Measurements from ENCODE around the gene DNAJC30. TPM values are rescaled to one million over a fixed set of nuclear protein-coding genes. Genes with fewer than 3 reads are reported as not detected.
"Not testable (repeated sequence)": the region's sequence is repeated elsewhere in the genome, so short reads cannot be mapped to it uniquely, and the experiment has no call there.

DNAJC30 gene
- total and polyA plus RNA-seq, 11 donors, result 6.8 to 21.1 (median 14.0) TPM

GRCh38 chr7:73668886-73669230, 14.4 kb downstream of the DNAJC30 start:
- Histone ChIP-seq H3K4me3 (peak overlapping the region in 10 of 12 donors; percentile 51 to 97 (median 62)), H3K9me3 (no peaks in the 10 kb centered on the region), H3K36me3 (peaks cover 0 to 3% (median 0%) of the 10 kb centered on the region in 9 donors), H3K4me1 (peaks cover 0 to 20% (median 8%) of the 10 kb centered on the region in 12 donors), H3K27me3 (no peaks in the 10 kb centered on the region), H3K27ac (no peak overlapping the region)
- ATAC-seq, result no peak
- 30 to 38% (median 33%) methylated on average over 5 of the region's 5 CpGs for WGBS, 4 donors
- no peak for DNase-seq
- no peak for TF ChIP-seq POLR2A (IDR thresholded peaks at IDR 0.05)
- intact Hi-C loops (cut with DNase I), result loop anchor here in 9 of 10 donors (5.0 to 10.0 kb wide), 5 partner anchors 48 to 68 kb away; partner anchors contain the start of genes STX1A (in 2 of the 9) and ABHD11 (in 1 of the 9)

- H3K36me3 ChIP-seq, result peaks cover 0 to 3% (median 0%) of the 10 kb centered on the region in 9 donors
- peaks cover 0 to 2% (median 0%) of the 10 kb centered on the region in 12 donors for H3K9me3 ChIP-seq
- H3K27ac ChIP-seq, result peak overlapping the region in 3 of 12 donors; percentile 3 to 41 (median 19)
- intact Hi-C loops (cut with DNase I), result loop anchor here in 9 of 10 donors (5.0 to 10.0 kb wide), 5 partner anchors 49 to 69 kb away; partner anchors contain the start of genes STX1A (in 2 of the 9) and ABHD11 (in 1 of the 9)
- TF ChIP-seq, protein P1, sequence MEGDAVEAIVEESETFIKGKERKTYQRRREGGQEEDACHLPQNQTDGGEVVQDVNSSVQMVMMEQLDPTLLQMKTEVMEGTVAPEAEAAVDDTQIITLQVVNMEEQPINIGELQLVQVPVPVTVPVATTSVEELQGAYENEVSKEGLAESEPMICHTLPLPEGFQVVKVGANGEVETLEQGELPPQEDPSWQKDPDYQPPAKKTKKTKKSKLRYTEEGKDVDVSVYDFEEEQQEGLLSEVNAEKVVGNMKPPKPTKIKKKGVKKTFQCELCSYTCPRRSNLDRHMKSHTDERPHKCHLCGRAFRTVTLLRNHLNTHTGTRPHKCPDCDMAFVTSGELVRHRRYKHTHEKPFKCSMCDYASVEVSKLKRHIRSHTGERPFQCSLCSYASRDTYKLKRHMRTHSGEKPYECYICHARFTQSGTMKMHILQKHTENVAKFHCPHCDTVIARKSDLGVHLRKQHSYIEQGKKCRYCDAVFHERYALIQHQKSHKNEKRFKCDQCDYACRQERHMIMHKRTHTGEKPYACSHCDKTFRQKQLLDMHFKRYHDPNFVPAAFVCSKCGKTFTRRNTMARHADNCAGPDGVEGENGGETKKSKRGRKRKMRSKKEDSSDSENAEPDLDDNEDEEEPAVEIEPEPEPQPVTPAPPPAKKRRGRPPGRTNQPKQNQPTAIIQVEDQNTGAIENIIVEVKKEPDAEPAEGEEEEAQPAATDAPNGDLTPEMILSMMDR (IDR thresholded peaks at IDR 0.05), result no peak
- DNase-seq (peak in 1 of 5 donors; percentile 54), ATAC-seq (no peak)
- 1 to 3% (median 2%) methylated on average over 19 to 52 of the region's 52 CpGs for WGBS, 4 donors
- peaks cover 0 to 20% (median 8%) of the 10 kb centered on the region in 12 donors for H3K4me1 ChIP-seq
- peak overlapping the region; percentile 34 to 97 (median 60) for H3K4me3 ChIP-seq
- no peaks in the 10 kb centered on the region for H3K27me3 ChIP-seq
These were observed 15.0 kb downstream of the DNAJC30 start for GRCh38 chr7:73668103-73668885.

DNA sequence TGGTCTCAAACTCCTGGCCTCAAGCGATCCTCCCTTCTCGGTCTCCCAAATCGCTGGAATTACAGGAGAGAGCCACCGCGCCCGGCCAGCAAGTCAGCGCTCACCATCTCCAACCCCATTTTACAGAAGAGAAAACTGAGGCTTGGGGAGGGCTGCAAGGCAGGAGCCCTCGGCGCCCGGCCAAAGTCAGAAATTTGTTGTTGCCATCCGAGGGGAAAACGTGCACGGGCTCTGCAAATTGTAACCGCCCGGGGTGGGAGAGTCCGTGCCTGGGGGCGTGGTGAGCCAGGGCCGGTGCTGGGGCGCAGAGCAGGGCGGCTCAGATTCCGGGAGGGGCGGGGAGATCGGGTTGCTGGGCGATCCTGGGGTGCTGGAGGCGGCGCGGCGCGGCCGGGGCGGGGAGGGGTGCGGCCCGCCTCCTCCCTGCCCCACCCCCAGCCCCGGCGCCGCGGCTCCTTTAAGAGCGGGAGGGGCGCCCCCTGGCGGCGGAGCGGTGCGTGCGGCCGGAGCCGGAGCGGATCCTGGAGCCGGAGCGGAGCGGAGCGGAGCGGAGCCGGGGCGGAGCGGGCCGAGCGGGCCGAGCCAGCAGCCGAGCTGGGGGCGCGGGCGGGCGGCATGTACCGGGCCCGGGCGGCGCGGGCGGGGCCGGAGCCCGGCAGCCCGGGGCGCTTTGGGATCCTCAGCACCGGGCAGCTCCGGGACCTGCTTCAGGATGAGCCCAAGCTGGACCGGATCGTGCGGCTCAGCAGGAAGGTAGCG, 15.7 kb downstream of the DNAJC30 start, which contains the start of gene VPS37D:
TSS of gene VPS37D (plus strand) at position 488 of the 759 bp plus-strand sequence. CDS start at position 616, 128 bp downstream.
- H3K9me3 ChIP-seq, result peaks cover 0 to 9% (median 0%) of the 10 kb centered on the region in 12 donors
- intact Hi-C loops (cut with DNase I), result loop anchor here in 9 of 10 donors (2.0 to 10.0 kb wide), 6 partner anchors 50 to 70 kb away; partner anchors contain the start of genes STX1A (in 2 of the 9) and ABHD11 (in 1 of the 9)
- peak in 1 of 2 donors; percentile 19 for TF ChIP-seq POLR2A (IDR thresholded peaks at IDR 0.05)
- TF ChIP-seq, protein P1 (IDR thresholded peaks at IDR 0.05), result peak; percentile 31 to 97 (median 79)
- ATAC-seq (peak; percentile 60 to 95 (median 94)), DNase-seq (peak; percentile 89 to 96 (median 90))
- WGBS, 4 donors, result 2 to 11% (median 4%) methylated on average over 23 to 79 of the region's 79 CpGs
- peak within 1 kb of the TSS; percentile 34 to 97 (median 60) for H3K4me3 ChIP-seq
- H3K27ac ChIP-seq, result peak within 1 kb of the TSS in 3 of 12 donors; percentile 3 to 41 (median 19)
- H3K27me3 ChIP-seq, result no peaks in the 10 kb centered on the region
- peaks cover 0 to 20% (median 8%) of the 10 kb centered on the region in 12 donors for H3K4me1 ChIP-seq
- H3K36me3 ChIP-seq, result peaks cover 0 to 3% (median 0%) of the 10 kb centered on the region in 9 donors

DNA sequence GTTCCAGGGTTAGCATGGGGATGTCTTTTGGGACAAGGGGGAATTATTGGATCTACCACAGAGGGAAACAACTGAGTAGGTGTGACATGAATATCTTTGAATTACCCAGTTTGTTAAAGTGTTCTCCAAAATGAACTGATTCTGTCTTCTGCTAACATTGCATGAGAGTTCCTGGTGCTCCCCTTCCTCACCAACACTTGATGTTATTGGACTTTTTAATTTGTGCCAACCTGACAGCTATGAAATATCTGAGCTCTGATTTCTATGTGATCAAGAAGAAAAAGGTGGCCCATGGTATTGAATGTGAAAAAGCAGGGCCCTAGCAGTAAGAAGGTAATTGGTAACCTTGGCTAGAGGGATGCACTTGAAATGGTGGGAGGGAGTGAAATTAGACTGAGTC, 20.2 kb downstream of the DNAJC30 start:
- TF ChIP-seq, protein P1 (IDR thresholded peaks at IDR 0.05), result no peak
- no peak for TF ChIP-seq POLR2A (IDR thresholded peaks at IDR 0.05)
- Histone ChIP-seq H3K4me1 (peaks cover 0 to 7% (median 0%) of the 10 kb centered on the region in 12 donors), H3K27ac (no peak overlapping the region), H3K9me3 (peaks cover 0 to 9% (median 0%) of the 10 kb centered on the region in 12 donors), H3K36me3 (no peaks in the 10 kb centered on the region), H3K4me3 (no peak overlapping the region), H3K27me3 (no peaks in the 10 kb centered on the region)
- intact Hi-C loops (cut with DNase I), result loop anchor here in 3 of 10 donors (5.0 to 10.0 kb wide), 2 partner anchors 58 to 64 kb away; no protein-coding TSS in a partner anchor
- DNase-seq (no peak), ATAC-seq (no peak)

- DNase-seq, H3K27ac ChIP-seq, ATAC-seq, H3K9me3 ChIP-seq, H3K27me3 ChIP-seq, H3K4me1 ChIP-seq, H3K36me3 ChIP-seq, H3K4me3 ChIP-seq: not testable (repeated sequence)
- intact Hi-C loops (cut with DNase I), result loop anchor here in 3 of 10 donors (5.0 to 10.0 kb wide), 2 partner anchors 56 to 67 kb away; no protein-coding TSS in a partner anchor
- 65 to 78% (median 72%) methylated on average over 4 of the region's 4 CpGs for WGBS, 4 donors
These were observed 22.7 kb downstream of the DNAJC30 start for GRCh38 chr7:73660594-73660993.
